Ectodermal cell (in vitro differentiated cells): Measurements from ENCODE around the gene UQCRC1.
"Not testable (repeated sequence)": the region's sequence is repeated elsewhere in the genome, so short reads cannot be mapped to it uniquely, and the experiment has no call there.

ENCODE experiments used
- H3K27ac ChIP-seq: 2 replicates; pipeline ENCODE4 v1.7.0; 2013; ENCODE audit warnings: mild to moderate bottlenecking, low read depth, low read length; ENCODE audit not compliant: insufficient read depth, poor library complexity, severe bottlenecking
- H3K27me3 ChIP-seq: 2 replicates; pipeline ENCODE4 v1.7.0; 2013; ENCODE audit warnings: mild to moderate bottlenecking, low read length; ENCODE audit not compliant: insufficient read depth, control insufficient read depth, poor library complexity, severe bottlenecking
- H3K36me3 ChIP-seq: one replicate; pipeline ENCODE4 v1.7.0; 2013; ENCODE audit warnings: low read length; ENCODE audit not compliant: control insufficient read depth, insufficient read depth
- H3K4me1 ChIP-seq: one replicate; pipeline ENCODE4 v1.7.0; 2013; ENCODE audit warnings: low read length; ENCODE audit not compliant: control insufficient read depth, insufficient read depth
- H3K4me3 ChIP-seq: 2 replicates; pipeline ENCODE4 v1.7.0; 2013; ENCODE audit warnings: low read depth, low read length, control low read depth; ENCODE audit not compliant: insufficient read depth
- H3K9me3 ChIP-seq: 2 replicates; pipeline ENCODE4 v1.7.0; 2013; ENCODE audit warnings: mild to moderate bottlenecking, low read length, moderate library complexity; ENCODE audit not compliant: control insufficient read depth
- WGBS, 2 experiments: methylation state at CpG; one replicate each; pipeline ENCODE4 v1.1.7; 2013; ENCODE audit warnings: missing lambda C conversion rate in 2 of 2; 5-methylcytosine and 5-hydroxymethylcytosine counted together

Gene UQCRC1

DNA sequence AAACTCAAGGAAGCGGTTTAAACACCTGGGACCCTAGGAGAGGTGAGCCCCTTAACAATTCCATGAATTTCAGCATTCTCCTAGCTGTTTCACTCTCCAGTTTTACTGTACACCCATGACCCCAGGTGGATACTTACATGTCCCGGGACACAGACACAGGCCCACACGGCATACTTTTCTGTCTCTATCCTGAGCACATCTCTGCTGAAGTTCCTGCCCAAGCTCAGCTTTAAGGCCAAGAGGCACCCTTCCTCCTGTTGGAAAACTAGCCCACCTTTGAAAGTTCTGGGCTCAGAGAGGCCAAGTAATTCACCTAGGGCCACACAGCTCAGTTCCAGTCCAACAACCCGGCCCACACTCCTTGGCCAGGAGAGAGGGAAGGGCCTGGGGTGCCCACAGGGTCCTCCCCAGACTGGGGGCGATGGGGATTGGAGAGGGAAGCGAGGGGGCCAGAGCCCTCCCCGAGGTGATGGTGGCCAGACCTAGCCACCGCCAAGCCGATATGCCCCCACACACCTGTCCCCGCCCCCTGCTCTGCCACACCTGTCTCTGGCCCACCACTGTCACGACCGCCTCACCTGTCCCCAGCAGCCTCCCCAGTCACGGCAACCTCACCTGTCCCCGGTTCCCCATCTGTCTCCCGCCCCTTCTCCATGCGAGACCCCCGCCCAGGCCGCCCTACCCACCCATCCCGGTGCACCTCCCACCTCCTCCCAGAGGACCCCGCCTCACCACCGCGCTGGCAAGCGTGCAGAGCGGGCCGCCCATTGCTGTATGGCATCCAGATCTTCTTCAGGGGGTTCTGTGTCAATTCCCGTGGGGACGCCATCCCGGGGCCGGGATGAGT is 53.3 kb downstream of the UQCRC1 start:
- no peak overlapping the region for H3K27ac ChIP-seq
- peaks cover 24% of the 10 kb centered on the region for H3K4me1 ChIP-seq
- H3K4me3 ChIP-seq, result peak overlapping the region; percentile 57
- WGBS, 2 experiments, result 16% methylated on average over 29 of the region's 29 CpGs
- H3K36me3 ChIP-seq, result no peaks in the 10 kb centered on the region
- H3K9me3 ChIP-seq, result no peaks in the 10 kb centered on the region
- H3K27me3 ChIP-seq, result no peaks in the 10 kb centered on the region

DNA sequence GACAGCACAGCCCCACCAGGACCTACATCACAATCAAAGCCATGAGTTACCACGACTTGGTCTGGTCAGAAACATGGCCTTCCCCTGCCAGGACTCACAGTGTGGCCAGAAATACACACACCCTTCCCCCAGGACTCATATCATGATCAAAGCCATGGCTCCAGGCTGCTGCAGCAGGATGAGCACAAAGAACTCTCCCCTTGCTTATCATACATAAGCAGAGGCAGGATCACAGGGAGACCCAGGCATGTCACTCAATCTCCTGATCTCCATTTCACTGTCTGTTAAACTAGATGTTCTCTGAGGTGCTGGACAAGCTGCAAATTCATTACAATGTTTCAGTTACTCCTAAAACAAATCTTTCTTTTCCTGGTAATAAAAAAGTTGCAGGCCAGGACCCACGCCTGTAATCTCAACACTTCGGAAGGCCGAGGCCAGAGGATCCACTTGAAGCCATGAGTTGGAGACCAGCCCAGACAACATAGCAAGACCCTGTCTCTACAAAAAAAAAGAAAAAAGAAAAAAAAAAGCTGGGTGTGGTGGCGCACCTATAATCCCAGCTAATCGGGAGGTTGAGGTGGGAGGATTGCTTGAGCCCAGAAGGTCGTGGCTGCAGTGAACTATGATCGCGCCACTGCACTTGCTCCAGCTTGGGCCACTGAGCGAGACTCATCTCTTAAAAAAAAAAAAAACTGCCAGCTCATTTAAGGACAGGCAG is 54.1 kb downstream of the UQCRC1 start:
- 88 to 93% methylated on average over 10 of the region's 10 CpGs for WGBS, 2 experiments
- Histone ChIP-seq H3K36me3 (no peaks in the 10 kb centered on the region), H3K4me3 (no peak overlapping the region), H3K4me1 (peaks cover 19% of the 10 kb centered on the region), H3K27me3 (no peaks in the 10 kb centered on the region), H3K9me3 (no peaks in the 10 kb centered on the region), H3K27ac (no peak overlapping the region)

GRCh38 chr3:48553886-48554845 is 55.3 kb downstream of the UQCRC1 start:
- Histone ChIP-seq H3K4me3 (no peak overlapping the region), H3K27me3 (no peaks in the 10 kb centered on the region), H3K36me3 (no peaks in the 10 kb centered on the region), H3K4me1 (peaks cover 11% of the 10 kb centered on the region), H3K27ac (no peak overlapping the region), H3K9me3 (no peaks in the 10 kb centered on the region)
- 88 to 90% methylated on average over 14 of the region's 14 CpGs for WGBS, 2 experiments

DNA sequence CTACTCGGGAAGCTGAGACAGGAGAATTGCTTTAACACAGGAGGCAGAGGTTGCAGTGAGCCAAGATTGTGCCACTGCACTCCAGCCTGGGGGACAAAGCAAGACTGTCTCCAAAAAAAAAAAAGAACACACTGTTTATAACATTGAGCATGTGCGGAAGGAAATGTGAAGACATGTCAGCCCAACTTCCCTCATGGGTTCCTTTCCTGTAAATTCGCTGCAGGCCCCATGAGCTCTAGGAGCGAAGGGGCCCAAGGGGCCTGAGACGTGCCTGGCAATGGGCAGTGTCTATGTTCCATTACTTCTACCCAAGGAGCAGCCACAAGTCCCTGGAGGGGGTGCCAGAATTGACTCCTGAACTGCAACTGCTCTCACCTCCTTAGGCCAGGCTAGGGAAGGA is 56.1 kb downstream of the UQCRC1 start:
- H3K9me3 ChIP-seq, result no peaks in the 10 kb centered on the region
- no peak overlapping the region for H3K27ac ChIP-seq
- H3K4me1 ChIP-seq, result peaks cover 11% of the 10 kb centered on the region
- H3K4me3 ChIP-seq, result no peak overlapping the region
- no peaks in the 10 kb centered on the region for H3K36me3 ChIP-seq
- 92 to 96% methylated on average over 5 of the region's 5 CpGs for WGBS, 2 experiments
- H3K27me3 ChIP-seq, result no peaks in the 10 kb centered on the region

DNA sequence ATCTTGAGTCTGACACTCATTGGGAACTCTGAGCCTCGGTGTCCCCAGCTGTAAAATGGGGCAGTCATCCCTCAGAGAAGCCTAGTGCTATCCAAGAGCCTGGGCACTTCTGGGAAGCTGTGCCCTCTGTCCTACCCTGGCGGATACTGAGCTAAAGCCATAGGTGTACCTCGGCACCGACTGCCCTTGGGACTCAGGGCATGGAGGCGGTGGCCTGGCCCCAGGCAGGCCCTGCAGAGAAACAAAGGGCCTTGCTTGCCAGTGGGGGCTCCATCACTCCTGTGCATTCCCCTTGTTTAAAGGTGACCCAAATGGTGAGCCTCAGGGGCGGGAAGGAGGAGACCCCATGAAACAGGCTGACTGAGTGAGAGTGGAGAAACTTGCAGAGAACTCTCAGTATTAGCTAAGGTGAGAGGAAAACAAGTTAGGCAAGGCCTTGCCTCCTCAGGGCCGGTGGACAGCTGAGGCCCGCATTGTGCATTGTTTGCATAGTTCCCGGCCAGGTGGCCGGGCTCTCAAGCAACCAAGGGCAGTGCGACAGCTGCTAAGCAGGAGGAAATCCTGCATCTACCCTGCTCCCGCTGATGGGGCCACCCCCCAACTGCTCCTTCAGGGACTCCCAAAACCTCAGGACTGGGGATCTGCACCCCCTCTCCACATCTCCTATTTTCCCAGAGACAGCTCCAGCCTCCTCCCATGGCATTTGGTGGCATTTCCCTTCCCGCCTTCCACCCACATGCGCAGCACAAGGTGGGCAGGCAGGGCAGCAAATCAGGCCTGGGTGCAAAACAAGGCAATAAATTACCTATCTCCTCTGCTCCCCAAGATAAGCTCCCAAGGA is 57.1 kb downstream of the UQCRC1 start:
- 91 to 92% methylated on average over 14 of the region's 14 CpGs for WGBS, 2 experiments

GRCh38 chr3:48551651-48552050 is 57.8 kb downstream of the UQCRC1 start:
- WGBS, 2 experiments, result 93 to 96% methylated on average over 7 of the region's 7 CpGs
- H3K27ac ChIP-seq, H3K4me3 ChIP-seq, H3K27me3 ChIP-seq, H3K36me3 ChIP-seq, H3K9me3 ChIP-seq: not testable (repeated sequence)
- H3K4me1 ChIP-seq, result peaks cover 11% of the 10 kb centered on the region

More for the DNA sequence above, 57.1 kb downstream of the UQCRC1 start:
- Histone ChIP-seq H3K36me3 (peaks cover 7% of the 10 kb centered on the region), H3K9me3 (no peaks in the 10 kb centered on the region), H3K27me3 (no peaks in the 10 kb centered on the region), H3K4me3 (no peak overlapping the region), H3K4me1 (peaks cover 11% of the 10 kb centered on the region), H3K27ac (no peak overlapping the region)
